SK-N-SH treated with all-trans-retinoic acid at 6 μM for 48 hours (cell line): Measurements from ENCODE around the gene CACNA2D3.

Experiments used
- ARNTL ChIP-seq: fragments of 450-650 bp; formaldehyde crosslinking; IDR thresholded peaks from 2 replicates; pipeline ENCODE4 v1.5.0; 2020; ENCODE audit warnings: low read depth, mild to moderate bottlenecking, moderate library complexity, borderline replicate concordance
- CREB5 ChIP-seq: fragments of 250-450 bp; sonication (Bioruptor Pico); IDR thresholded peaks from 2 replicates; pipeline ENCODE4 v1.5.1; 2020; ENCODE audit warnings: low read depth, mild to moderate bottlenecking, moderate library complexity
- GLIS3 ChIP-seq: fragments of 250-450 bp; sonication (Bioruptor Pico); IDR thresholded peaks from 2 replicates; pipeline ENCODE4 v1.5.0; 2020; ENCODE audit warnings: mild to moderate bottlenecking, moderate library complexity
- ISL1 ChIP-seq: fragments of 250-450 bp; sonication (Bioruptor Pico); IDR thresholded peaks from 2 replicates; pipeline ENCODE4 v2.1.2; 2022; ENCODE audit warnings: mild to moderate bottlenecking, moderate library complexity
- OSR1 ChIP-seq: fragments of 250-450 bp; sonication (Bioruptor Pico); IDR thresholded peaks from 2 replicates; pipeline ENCODE4 v1.8.0; 2022; ENCODE audit warnings: moderate library complexity, mild to moderate bottlenecking, inconsistent platforms
- SNAI2 ChIP-seq: fragments of 250-450 bp; sonication (Bioruptor Pico); IDR thresholded peaks from 2 replicates; pipeline ENCODE4 v1.5.0; 2020; ENCODE audit warnings: mild to moderate bottlenecking, moderate library complexity
- TCF4 ChIP-seq: fragments of 250-450 bp; sonication (Bioruptor Pico); IDR thresholded peaks from 2 replicates; pipeline ENCODE4 v1.8.0; 2021; ENCODE audit warnings: mild to moderate bottlenecking, moderate library complexity, borderline replicate concordance
- ZFP3 ChIP-seq: fragments of 250-450 bp; sonication (Bioruptor Pico); IDR thresholded peaks from 2 replicates; pipeline ENCODE4 v1.5.0; 2020; ENCODE audit warnings: mild to moderate bottlenecking, moderate library complexity
- ZFP30 ChIP-seq: fragments of 450-650 bp; formaldehyde crosslinking; IDR thresholded peaks from 2 replicates; pipeline ENCODE4 v1.5.0; 2022; ENCODE audit warnings: mild to moderate bottlenecking, moderate library complexity
- ZNF70 ChIP-seq: fragments of 450-650 bp; formaldehyde crosslinking; IDR thresholded peaks from 2 replicates; pipeline ENCODE4 v1.5.0; 2020; ENCODE audit warnings: mild to moderate bottlenecking, moderate library complexity
- ZNF8 ChIP-seq: fragments of 450-650 bp; formaldehyde crosslinking; IDR thresholded peaks from 2 replicates; pipeline ENCODE4 v1.5.0; 2020; ENCODE audit warnings: mild to moderate bottlenecking, moderate library complexity
- TF ChIP-seq, protein P1 (sequence below): fragments of 250-450 bp; sonication (Bioruptor Pico); IDR thresholded peaks from 2 replicates; pipeline ENCODE4 v1.5.1; 2021; ENCODE audit warnings: mild to moderate bottlenecking, moderate library complexity
- TF ChIP-seq, protein P2 (sequence below): fragments of 250-450 bp; sonication (Bioruptor Pico); IDR thresholded peaks from 2 replicates; pipeline ENCODE4 v1.5.0; 2020; ENCODE audit warnings: mild to moderate bottlenecking, moderate library complexity

- TF ChIP-seq SNAI2 (no peak), ZFP3 (no peak), ZFP30 (CRISPR knock-in tag) (no peak), ZNF8 (CRISPR knock-in tag) (no peak), CREB5 (CRISPR knock-in tag) (no peak), GLIS3 (CRISPR knock-in tag) (no peak), ARNTL (CRISPR knock-in tag) (no peak), ZNF70 (no peak), TCF4 (CRISPR knock-in tag) (no peak), OSR1 (CRISPR knock-in tag) (no peak), ISL1 (CRISPR knock-in tag) (no peak)
- TF ChIP-seq, protein P1, sequence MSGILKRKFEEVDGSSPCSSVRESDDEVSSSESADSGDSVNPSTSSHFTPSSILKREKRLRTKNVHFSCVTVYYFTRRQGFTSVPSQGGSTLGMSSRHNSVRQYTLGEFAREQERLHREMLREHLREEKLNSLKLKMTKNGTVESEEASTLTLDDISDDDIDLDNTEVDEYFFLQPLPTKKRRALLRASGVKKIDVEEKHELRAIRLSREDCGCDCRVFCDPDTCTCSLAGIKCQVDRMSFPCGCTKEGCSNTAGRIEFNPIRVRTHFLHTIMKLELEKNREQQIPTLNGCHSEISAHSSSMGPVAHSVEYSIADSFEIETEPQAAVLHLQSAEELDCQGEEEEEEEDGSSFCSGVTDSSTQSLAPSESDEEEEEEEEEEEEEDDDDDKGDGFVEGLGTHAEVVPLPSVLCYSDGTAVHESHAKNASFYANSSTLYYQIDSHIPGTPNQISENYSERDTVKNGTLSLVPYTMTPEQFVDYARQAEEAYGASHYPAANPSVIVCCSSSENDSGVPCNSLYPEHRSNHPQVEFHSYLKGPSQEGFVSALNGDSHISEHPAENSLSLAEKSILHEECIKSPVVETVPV (CRISPR knock-in tag), result no peak
- TF ChIP-seq, protein P2, sequence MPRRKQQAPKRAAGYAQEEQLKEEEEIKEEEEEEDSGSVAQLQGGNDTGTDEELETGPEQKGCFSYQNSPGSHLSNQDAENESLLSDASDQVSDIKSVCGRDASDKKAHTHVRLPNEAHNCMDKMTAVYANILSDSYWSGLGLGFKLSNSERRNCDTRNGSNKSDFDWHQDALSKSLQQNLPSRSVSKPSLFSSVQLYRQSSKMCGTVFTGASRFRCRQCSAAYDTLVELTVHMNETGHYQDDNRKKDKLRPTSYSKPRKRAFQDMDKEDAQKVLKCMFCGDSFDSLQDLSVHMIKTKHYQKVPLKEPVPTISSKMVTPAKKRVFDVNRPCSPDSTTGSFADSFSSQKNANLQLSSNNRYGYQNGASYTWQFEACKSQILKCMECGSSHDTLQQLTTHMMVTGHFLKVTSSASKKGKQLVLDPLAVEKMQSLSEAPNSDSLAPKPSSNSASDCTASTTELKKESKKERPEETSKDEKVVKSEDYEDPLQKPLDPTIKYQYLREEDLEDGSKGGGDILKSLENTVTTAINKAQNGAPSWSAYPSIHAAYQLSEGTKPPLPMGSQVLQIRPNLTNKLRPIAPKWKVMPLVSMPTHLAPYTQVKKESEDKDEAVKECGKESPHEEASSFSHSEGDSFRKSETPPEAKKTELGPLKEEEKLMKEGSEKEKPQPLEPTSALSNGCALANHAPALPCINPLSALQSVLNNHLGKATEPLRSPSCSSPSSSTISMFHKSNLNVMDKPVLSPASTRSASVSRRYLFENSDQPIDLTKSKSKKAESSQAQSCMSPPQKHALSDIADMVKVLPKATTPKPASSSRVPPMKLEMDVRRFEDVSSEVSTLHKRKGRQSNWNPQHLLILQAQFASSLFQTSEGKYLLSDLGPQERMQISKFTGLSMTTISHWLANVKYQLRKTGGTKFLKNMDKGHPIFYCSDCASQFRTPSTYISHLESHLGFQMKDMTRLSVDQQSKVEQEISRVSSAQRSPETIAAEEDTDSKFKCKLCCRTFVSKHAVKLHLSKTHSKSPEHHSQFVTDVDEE (CRISPR knock-in tag), result no peak
These were observed 683 bp upstream of the CACNA2D3 start for GRCh38 chr3:54121414-54122323.
